ENCODE results near the gene ZYX. TPM values are rescaled to one million over a fixed set of nuclear protein-coding genes. Genes with fewer than 3 reads are reported as not detected.

Gene ZYX
- total RNA-seq, 1 experiment from 2014 or later: 260 TPM

- no TSS peak for BruUV-seq (replicated peaks)
These were observed 24.8 kb downstream of the ZYX start for GRCh38 chr7:143406002-143406357.

GRCh38 chr7:143407287-143408251 is 26.4 kb downstream of the ZYX start:
- intact Hi-C loops (cut with micrococcal nuclease): loop anchor here (2.0 kb wide), 1 partner anchor 87 kb away; no protein-coding TSS in a partner anchor
- ChIA-PET CTCF (interaction anchor here (0.5 to 11.0 kb wide), 13 partner anchors 9 to 494 kb away, joined by 3 to 84 read pairs (median 4); partner anchors contain the start of gene CASP2), POLR2A (interaction anchor here (0.8 to 1.1 kb wide), 3 partner anchors 12 to 26 kb away, joined by 3 to 5 read pairs (median 4); partner anchors contain the start of gene ZYX)
- Mint-ChIP-seq H3K4me3 (ENCODE audit: unreplicated experiment) (peak overlapping the region; percentile 52), H3K27ac (ENCODE audit: low read depth, unreplicated experiment) (no peak overlapping the region), H3K27me3 (ENCODE audit: insufficient read depth, unreplicated experiment) (no peaks in the 10 kb centered on the region), H3K9me3 (ENCODE audit: unreplicated experiment) (no peaks in the 10 kb centered on the region), H3K4me1 (ENCODE audit: insufficient read depth, unreplicated experiment) (peaks cover 13% of the 10 kb centered on the region), H3K36me3 (ENCODE audit: insufficient read depth, unreplicated experiment) (no peaks in the 10 kb centered on the region)
- no peak for TF ChIP-seq CTCF (IDR thresholded peaks at IDR 0.05; ENCODE audit: unreplicated experiment)
- DNase-seq (ENCODE audit: unreplicated experiment): no peak
- no TSS peak for BruUV-seq (replicated peaks)

More at GRCh38 chr7:143406002-143406357, 24.8 kb downstream of the ZYX start:
- Mint-ChIP-seq H3K27ac (ENCODE audit: low read depth, unreplicated experiment) (no peak overlapping the region), H3K4me3 (ENCODE audit: unreplicated experiment) (no peak overlapping the region), H3K27me3 (ENCODE audit: insufficient read depth, unreplicated experiment) (no peaks in the 10 kb centered on the region), H3K36me3 (ENCODE audit: insufficient read depth, unreplicated experiment) (no peaks in the 10 kb centered on the region), H3K9me3 (ENCODE audit: unreplicated experiment) (no peaks in the 10 kb centered on the region), H3K4me1 (ENCODE audit: insufficient read depth, unreplicated experiment) (peaks cover 13% of the 10 kb centered on the region)
- intact Hi-C loops (cut with micrococcal nuclease): no loop called here
- ChIA-PET POLR2A (interaction anchor here (1.0 kb wide), 1 partner anchor 24 kb away, joined by 3 read pairs; no protein-coding TSS in a partner anchor), CTCF (interaction anchor here (0.6 to 11.0 kb wide), 6 partner anchors 11 to 166 kb away, joined by 3 to 84 read pairs (median 8); no protein-coding TSS in a partner anchor)
- DNase-seq (ENCODE audit: unreplicated experiment): no peak
- no peak for TF ChIP-seq CTCF (IDR thresholded peaks at IDR 0.05; ENCODE audit: unreplicated experiment)

- Mint-ChIP-seq H3K27me3 (ENCODE audit: insufficient read depth, unreplicated experiment) (no peaks in the 10 kb centered on the region), H3K36me3 (ENCODE audit: insufficient read depth, unreplicated experiment) (no peaks in the 10 kb centered on the region), H3K4me3 (ENCODE audit: unreplicated experiment) (peak overlapping the region; percentile 46), H3K27ac (ENCODE audit: low read depth, unreplicated experiment) (no peak overlapping the region), H3K4me1 (ENCODE audit: insufficient read depth, unreplicated experiment) (peaks cover 13% of the 10 kb centered on the region), H3K9me3 (ENCODE audit: unreplicated experiment) (no peaks in the 10 kb centered on the region)
- ChIA-PET CTCF (interaction anchor here (0.6 to 11.0 kb wide), 12 partner anchors 9 to 493 kb away, joined by 3 to 84 read pairs (median 6); no protein-coding TSS in a partner anchor), POLR2A (interaction anchor here (0.5 to 1.1 kb wide), 4 partner anchors 13 to 136 kb away, joined by 3 to 4 read pairs (median 3); partner anchors contain the start of gene CASP2)
- no peak for DNase-seq (ENCODE audit: unreplicated experiment)
- BruUV-seq (replicated peaks): no TSS peak
- no peak for TF ChIP-seq CTCF (IDR thresholded peaks at IDR 0.05; ENCODE audit: unreplicated experiment)
- intact Hi-C loops (cut with micrococcal nuclease): loop anchor here (2.0 kb wide), 1 partner anchor 87 kb away; no protein-coding TSS in a partner anchor
These were observed 27.1 kb downstream of the ZYX start for GRCh38 chr7:143408252-143408685.

Data from MCF 10A (cell line).